ENCODE measurements around the gene TFCP2L1. TPM values are rescaled to one million over a fixed set of nuclear protein-coding genes. Genes with fewer than 3 reads are reported as not detected.

Gene TFCP2L1
- total RNA-seq, 1 experiment from 2014 or later, result 0.03 TPM

GRCh38 chr2:121201796-121202195 is 83.2 kb downstream of the TFCP2L1 start:
- no peak for DNase-seq
- H3K27me3 ChIP-seq, result no peaks in the 10 kb centered on the region
- H3K36me3 ChIP-seq, result no peaks in the 10 kb centered on the region
- H3K4me3 ChIP-seq, result no peak overlapping the region
- no peaks in the 10 kb centered on the region for H3K9me3 ChIP-seq

GRCh38 chr2:121200419-121201315 is 84.3 kb downstream of the TFCP2L1 start:
- H3K36me3 ChIP-seq, result no peaks in the 10 kb centered on the region
- peak; percentile 77 for DNase-seq

DNA sequence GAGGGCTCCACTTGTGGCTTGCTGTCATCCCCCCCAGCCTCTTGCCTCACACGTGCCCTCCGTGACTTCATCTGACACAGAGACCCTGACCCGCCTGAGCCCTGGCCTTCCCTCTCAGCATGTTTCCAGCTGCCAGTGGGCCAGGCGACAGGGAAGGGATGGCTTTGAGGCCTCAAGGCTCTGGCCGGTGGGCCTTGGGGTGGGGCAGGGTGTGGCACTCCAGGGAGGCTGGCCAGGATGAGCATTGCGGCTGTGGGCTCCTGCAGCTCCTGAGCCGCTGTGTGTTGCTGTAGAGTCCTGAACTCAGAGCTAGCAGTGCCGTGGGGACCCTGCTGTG is 85.0 kb downstream of the TFCP2L1 start:
- H3K36me3 ChIP-seq, result no peaks in the 10 kb centered on the region
- H3K4me3 ChIP-seq, result no peak overlapping the region
- no peaks in the 10 kb centered on the region for H3K9me3 ChIP-seq
- no peak for DNase-seq
- H3K27me3 ChIP-seq, result no peaks in the 10 kb centered on the region

More at GRCh38 chr2:121200419-121201315, 84.3 kb downstream of the TFCP2L1 start:
- H3K9me3 ChIP-seq, result no peaks in the 10 kb centered on the region
- H3K4me3 ChIP-seq, result no peak overlapping the region
- H3K27me3 ChIP-seq, result no peaks in the 10 kb centered on the region

DNA sequence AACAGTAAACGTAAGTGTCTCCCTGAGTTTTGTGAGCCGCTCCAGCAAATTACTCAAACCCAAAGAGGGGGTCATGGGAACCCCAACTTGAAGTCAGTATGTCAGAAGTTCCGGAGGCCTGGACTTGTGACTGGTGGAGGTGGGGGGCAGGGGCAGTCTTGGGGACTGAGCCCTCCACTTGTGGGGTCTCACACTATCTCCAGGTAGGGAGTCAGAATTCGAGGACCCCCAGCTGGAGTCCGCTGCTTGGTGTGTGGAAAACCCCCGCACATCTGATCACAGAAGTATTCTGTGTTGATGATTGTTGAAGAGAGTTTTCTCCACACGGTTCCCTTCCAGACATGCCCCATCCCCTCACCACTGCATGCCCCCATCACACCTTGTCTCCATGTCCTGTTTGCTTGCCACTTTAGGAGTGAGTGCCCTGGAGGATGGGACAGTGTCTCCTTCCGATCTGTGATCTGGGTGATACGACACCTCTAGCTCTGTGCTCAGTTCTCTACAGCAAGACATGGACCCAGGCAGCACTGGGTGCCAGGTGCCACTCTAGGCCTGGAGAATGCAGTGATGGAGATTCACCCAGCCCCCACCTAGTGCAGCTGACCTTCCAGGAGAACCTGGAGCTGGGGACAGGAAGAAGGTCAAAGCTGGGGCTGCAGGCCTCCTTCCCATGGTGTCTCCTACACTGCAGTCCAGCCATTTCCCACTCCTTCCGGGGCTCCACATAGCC is 85.6 kb downstream of the TFCP2L1 start:
- Histone ChIP-seq H3K4me3 (no peak overlapping the region), H3K9me3 (no peaks in the 10 kb centered on the region), H3K36me3 (no peaks in the 10 kb centered on the region), H3K27me3 (no peaks in the 10 kb centered on the region)
- DNase-seq, result no peak

GRCh38 chr2:121197369-121198091 is 87.5 kb downstream of the TFCP2L1 start:
- peak; percentile 69 for DNase-seq
- no peaks in the 10 kb centered on the region for H3K36me3 ChIP-seq
- H3K9me3 ChIP-seq, result no peaks in the 10 kb centered on the region
- no peak overlapping the region for H3K4me3 ChIP-seq
- no peaks in the 10 kb centered on the region for H3K27me3 ChIP-seq

- Histone ChIP-seq H3K4me3 (no peak overlapping the region), H3K27me3 (no peaks in the 10 kb centered on the region), H3K9me3 (no peaks in the 10 kb centered on the region), H3K36me3 (no peaks in the 10 kb centered on the region)
- DNase-seq, result no peak
Measured at GRCh38 chr2:121196849-121197155, 88.2 kb downstream of the TFCP2L1 start.

- DNase-seq, result no peak
- Histone ChIP-seq H3K36me3 (no peaks in the 10 kb centered on the region), H3K9me3 (no peaks in the 10 kb centered on the region), H3K27me3 (no peaks in the 10 kb centered on the region), H3K4me3 (no peak overlapping the region)
Measured at GRCh38 chr2:121196132-121196848, 88.7 kb downstream of the TFCP2L1 start.

- H3K36me3 ChIP-seq, result no peaks in the 10 kb centered on the region
- H3K9me3 ChIP-seq, result no peaks in the 10 kb centered on the region
- no peaks in the 10 kb centered on the region for H3K27me3 ChIP-seq
- DNase-seq, result no peak
- H3K4me3 ChIP-seq, result no peak overlapping the region
Measured at GRCh38 chr2:121195036-121195435, 90.0 kb downstream of the TFCP2L1 start.

GRCh38 chr2:121194626-121195025 is 90.4 kb downstream of the TFCP2L1 start:
- H3K27me3 ChIP-seq, result no peaks in the 10 kb centered on the region
- no peaks in the 10 kb centered on the region for H3K9me3 ChIP-seq
- H3K36me3 ChIP-seq, result no peaks in the 10 kb centered on the region
- no peak overlapping the region for H3K4me3 ChIP-seq
- no peak for DNase-seq

DNA sequence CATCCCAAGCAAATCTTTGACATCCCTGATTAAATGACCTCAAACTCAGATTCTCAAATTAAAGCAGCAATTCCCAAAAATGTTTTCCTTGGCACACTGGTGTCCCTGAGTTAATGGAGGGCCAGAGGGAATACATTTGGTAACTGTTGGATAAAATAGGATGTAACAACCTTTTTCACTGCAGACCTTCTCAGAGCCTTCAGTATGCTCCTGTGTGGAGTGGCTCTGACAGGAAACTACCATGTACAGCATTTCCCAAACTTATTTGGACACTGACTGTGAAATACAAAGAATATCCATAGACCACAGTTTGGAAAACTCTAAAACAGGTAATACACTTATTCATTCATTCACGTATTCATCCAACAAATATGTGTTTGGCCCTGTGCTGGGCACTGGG is 91.8 kb downstream of the TFCP2L1 start:
- DNase-seq, result no peak
- H3K36me3 ChIP-seq, result no peaks in the 10 kb centered on the region
- no peaks in the 10 kb centered on the region for H3K9me3 ChIP-seq
- H3K27me3 ChIP-seq, result no peaks in the 10 kb centered on the region
- no peak overlapping the region for H3K4me3 ChIP-seq

GRCh38 chr2:121192576-121192975 is 92.4 kb downstream of the TFCP2L1 start:
- H3K36me3 ChIP-seq, result no peaks in the 10 kb centered on the region

DNA sequence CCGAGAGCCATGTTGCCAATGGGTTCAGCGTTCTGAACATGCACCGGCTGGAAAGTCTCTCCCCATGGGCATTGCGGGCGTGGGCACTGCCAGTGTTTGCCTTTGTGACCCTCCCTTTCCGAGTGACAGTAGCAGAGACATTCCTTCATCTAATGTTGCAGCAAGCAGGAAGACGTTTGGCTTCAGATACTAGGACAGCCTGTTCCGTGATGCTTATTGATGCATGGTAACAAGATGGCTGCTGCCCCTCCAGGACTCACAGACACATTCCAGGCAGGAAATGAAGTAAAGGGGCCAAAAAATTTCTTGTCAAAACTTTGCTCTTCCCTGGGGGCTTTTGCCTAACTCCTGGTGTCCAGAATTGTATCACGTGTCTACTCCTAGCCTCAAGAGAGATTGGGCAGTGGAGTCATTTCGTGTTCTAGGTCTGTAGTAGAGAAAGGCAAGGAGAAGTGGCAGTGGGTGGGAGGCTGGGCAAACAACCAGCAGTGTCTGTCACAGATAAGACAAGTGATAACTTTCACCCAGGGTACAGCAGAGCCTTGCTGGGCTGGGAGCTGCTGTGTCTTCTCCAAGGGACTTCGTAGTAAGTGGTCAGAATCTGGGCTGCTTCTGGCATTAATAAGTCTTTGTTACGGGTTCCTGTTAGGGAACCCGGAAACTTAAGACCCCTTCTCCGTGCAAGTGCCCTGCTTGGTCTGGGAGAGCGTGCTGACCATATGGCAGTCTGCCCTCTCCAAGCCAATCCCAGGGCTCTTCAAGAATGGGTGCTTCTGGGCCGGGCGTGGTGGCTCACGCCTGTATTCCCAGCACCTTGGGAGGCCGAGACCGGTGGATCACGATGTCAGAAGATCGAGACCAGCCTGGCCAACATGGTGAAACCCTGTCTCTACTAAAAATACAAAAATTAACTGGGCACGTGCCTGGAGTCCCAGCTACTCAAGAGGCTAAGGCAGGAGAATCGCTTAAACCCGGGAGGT is 93.5 kb downstream of the TFCP2L1 start:
- DNase-seq, result no peak
- Histone ChIP-seq H3K36me3 (no peaks in the 10 kb centered on the region), H3K27me3 (no peaks in the 10 kb centered on the region), H3K9me3 (no peaks in the 10 kb centered on the region), H3K4me3 (no peak overlapping the region)

More at GRCh38 chr2:121192576-121192975, 92.4 kb downstream of the TFCP2L1 start:
- DNase-seq, result no peak
- Histone ChIP-seq H3K27me3 (no peaks in the 10 kb centered on the region), H3K4me3 (no peak overlapping the region), H3K9me3 (no peaks in the 10 kb centered on the region)

DNA sequence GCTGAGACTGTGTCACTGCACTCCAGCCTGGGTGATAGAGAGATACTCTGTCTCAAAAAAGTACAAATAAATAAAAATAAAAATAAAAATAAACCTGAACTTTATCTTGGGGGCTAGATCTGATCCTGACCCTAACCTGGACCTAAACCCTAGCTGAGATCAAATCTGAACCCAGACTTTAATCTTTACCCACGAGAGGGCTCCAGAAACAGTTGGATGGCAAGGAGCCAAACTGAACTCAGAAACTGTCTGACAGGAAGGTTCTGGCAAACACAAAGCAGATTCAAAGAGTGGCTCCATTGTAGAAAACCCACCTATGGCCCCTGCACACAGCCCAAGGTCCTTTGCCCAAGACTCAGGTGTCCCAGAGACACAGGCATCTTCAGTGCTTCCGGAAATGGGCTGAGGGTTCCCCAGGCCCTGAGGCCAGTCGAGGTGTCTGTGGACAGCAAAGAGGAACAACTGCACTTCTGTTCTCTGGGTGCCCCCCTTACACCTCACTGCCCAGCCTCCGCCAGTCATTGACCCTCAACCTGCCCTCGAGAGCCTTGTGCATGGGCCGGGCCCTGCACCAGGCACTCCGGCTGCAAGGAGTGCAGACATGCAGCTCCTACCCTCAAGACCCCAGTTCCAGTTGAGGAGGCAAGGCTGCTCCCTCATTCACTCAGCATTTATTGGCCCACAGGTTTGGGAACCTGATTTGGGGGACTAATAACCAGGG is 95.2 kb downstream of the TFCP2L1 start:
- no peak for DNase-seq
- H3K9me3 ChIP-seq, result no peaks in the 10 kb centered on the region
- no peaks in the 10 kb centered on the region for H3K27me3 ChIP-seq
- H3K36me3 ChIP-seq, result no peaks in the 10 kb centered on the region
- no peak overlapping the region for H3K4me3 ChIP-seq

GRCh38 chr2:121189011-121189410 is 96.0 kb downstream of the TFCP2L1 start:
- Histone ChIP-seq H3K9me3 (no peaks in the 10 kb centered on the region), H3K27me3 (no peaks in the 10 kb centered on the region), H3K4me3 (no peak overlapping the region), H3K36me3 (no peaks in the 10 kb centered on the region)
- DNase-seq, result no peak

GRCh38 chr2:121187982-121188411 is 97.0 kb downstream of the TFCP2L1 start:
- Histone ChIP-seq H3K27me3 (no peaks in the 10 kb centered on the region), H3K4me3 (no peak overlapping the region), H3K9me3 (no peaks in the 10 kb centered on the region), H3K36me3 (no peaks in the 10 kb centered on the region)
- no peak for DNase-seq
